Stimulated activated CD4-positive, alpha-beta T cell treated with anti-CD3 and anti-CD28 coated beads, Interleukin-15, amount 100 ng/mL, for 1 hour (primary cell): ENCODE measurements around the gene AGBL1.

Experiments
- DNase-seq, 2 donors: peaks; one replicate each; pipeline ENCODE4 v3.0.0-alpha.2; 2020; ENCODE audit warnings: low read depth in 1 of 2, low spot score in 1 of 2

Gene AGBL1

DNA sequence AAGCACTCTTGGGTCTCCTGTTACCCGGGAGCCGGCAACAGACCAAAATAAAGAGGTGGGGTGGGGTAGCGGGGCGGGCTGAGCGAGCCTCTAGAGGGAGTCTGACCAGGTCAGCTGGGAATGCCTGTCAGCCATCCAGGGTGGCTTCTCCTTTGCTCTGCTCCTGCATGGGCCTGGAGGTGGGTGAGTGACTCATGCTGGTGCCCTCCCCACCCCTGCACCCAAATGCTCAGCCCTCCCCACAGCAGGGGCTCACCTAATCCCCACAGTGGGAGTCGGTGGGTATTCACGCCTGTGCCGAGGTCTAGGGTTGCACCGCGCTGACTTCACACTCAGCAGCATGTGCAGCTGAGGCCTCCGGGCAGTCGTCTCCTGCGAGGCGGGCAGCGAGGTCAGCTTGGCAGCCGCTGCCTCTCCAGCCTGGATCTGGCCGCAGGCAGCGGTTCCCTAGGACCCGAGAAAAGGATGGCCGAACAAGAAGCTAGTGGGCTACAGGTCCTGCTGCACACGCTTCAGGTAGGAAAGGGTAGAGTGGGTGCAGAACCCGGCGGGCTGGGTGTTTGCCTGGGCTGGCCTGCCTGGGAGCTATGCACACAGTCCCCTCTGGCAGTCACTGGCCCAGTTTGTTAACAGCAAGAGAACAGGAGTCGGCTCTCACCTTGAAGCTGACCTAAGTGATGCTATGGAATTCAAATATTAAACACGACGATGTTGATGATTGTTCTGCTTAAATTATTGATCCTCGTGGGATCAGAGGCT lies at the start of gene AGBL1:
Gene AGBL1 (plus strand): TSS at position 364 of the 759 bp plus-strand sequence.
- no peak for DNase-seq

DNA sequence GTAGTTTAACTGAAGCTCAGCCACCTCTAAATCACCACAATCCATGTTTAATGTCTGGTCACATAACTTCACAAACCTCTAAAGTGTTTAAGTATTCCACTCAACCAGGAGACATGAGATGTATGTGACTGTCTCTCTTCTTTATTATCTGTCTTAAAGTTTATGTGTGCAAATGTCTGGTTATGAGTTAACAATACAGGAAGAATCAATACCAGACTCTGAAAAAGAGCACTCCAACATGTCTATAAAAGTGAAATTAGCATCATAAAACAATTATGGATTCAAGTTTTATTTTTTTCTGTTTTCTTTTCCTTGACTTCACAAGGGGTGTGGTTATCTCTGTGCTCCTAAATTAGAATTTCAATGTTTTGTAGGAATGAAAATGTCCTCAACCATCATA lies 44.8 kb upstream of the AGBL1 start:
- no peak for DNase-seq

DNA sequence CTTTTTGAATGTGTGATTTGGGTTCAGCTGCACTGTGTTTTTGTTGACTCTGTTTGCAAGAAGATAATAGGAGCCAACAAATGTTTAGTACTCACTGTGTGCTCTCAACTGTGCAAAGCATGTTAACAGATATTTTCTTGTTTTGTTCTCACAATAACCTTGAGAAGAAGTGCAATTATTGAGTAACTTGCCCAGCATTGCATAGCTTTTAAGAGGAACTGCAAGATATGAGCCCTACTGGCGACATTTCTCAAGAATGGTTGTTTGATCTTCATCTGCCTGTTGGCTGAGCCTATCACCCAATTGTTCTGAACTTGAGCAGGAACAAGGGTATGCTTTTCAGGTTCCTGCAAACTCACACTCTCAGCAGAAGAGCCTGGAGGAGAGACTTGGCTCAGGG lies 43.4 kb upstream of the AGBL1 start:
- DNase-seq = no peak

DNA sequence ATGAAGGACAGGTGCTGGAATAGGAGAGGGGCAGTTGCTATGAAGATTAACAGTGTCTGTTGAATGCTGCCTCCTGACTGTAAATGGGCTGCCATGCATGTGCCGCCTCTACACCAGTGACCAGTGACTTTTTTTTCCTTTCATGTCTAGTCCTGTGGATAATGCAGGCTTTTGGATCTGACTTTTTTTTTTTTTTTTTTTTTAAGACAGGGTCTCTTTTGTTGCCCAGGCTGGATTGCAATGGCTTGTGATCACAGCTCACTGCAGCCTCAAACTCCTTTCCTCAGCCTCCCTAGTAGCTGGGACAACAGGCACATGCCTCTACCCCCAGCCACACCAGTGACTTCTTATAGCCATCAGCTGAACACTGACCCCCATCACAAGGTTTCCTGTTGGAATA lies 41.2 kb upstream of the AGBL1 start:
- no peak for DNase-seq

DNA sequence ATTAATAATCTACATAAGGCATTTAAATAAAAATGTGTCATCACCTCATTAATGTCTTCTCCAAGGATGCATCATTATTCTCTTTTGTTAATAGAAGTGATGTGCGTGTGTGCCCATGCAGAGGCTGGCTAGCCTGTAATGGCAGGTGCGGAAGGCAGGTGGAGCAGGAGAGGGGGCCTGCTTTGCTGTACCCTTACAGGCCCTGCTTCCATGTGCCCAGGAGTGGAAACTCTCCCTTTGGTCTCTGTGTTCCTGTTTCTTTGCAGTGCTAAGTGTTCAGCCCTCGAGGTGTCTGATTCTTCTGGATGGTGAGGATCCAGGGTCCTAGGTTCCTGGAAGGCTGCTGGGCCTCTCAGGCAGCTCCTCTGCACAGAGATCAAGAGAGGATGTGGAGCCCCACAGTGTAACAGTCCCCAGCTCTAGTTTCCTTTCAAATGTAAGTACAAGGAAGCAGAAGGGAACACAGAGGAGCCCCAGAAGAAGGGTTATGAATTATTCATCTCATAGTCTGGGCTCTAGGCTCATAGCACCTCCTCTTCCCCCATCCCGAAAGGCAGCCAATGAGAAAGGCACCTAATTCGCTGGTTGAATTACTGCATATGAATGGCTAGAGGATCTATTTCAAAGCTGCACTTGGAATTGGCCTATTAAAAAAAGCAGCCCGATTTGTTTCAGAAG lies 39.2 kb upstream of the AGBL1 start:
- DNase-seq = no peak

DNA sequence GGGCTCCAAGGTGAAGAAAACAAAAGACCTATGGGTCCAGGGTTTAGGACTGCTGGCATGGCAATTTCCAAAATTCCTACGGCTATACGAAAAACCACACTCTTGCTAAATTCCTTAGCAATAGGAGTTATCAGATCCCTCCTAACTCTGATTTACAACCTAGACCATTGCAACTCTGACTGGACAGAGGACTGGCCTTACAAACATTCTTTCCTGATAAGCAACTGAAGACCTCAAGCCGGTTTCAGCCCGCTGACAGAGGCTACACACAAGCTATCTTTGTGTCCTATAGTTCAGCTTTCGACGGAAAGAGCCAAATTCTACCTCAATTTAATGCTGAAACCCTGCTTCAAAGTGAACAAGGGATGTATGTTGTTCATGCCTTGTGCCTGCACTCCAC lies 38.3 kb upstream of the AGBL1 start:
- no peak for DNase-seq

DNA sequence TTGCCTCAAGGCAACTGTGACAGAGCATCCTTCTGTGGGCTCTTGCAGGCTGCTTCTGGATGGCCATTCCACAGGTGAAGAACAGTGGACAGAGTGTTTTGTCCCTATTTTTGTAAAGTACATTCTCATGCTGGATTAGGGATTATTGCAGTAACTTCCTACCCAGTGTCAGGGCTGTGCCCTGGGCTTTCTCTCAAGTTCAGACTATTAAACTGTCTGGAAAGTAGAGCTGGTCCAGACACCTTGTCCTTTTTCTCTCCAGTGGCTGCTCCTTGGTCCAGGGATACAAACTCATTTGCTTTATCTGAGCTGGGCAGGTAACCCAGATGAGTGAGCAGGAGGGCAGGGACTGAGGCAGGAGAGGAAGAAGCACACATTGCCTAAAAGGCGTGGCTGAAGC lies 37.4 kb upstream of the AGBL1 start:
- no peak for DNase-seq

DNA sequence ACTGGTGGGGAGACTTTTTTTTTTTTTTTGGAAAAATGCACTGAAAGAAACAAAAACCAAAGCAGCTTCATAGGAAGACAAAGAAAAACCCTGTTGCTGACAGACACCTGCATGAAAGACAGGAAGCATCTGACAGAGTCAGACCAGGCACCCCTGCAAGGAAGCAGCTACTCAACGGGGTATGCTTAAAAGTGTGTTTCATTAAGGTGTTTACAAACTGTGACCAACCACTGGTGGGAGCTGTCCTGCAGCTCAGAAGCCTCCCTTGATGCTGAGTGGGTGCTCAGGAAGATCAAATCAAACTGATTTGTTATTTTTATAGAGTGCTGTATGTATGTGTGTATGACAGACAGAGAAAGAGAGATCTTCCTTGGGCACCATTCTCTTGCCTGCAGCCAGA lies 34.7 kb upstream of the AGBL1 start:
- DNase-seq = no peak

DNA sequence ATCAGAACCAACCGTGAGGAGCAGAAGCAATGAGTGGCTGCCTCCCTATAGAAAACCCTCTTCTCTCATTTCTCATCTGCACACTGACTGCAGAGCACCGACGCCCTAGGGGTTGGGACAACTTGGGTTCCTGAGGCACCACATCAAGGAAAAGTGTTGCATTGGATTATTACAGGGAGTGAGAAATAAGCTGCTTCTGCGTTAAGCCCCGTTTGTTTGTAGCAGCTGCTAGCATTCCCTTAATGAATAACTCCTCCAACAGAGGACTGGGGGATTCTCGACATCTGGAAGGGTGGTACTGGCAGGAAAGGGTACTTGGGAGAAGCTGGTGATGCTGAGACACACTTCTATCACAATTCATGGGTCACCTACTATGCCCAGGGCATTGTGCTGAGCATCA lies 25.3 kb upstream of the AGBL1 start:
- DNase-seq = no peak

DNA sequence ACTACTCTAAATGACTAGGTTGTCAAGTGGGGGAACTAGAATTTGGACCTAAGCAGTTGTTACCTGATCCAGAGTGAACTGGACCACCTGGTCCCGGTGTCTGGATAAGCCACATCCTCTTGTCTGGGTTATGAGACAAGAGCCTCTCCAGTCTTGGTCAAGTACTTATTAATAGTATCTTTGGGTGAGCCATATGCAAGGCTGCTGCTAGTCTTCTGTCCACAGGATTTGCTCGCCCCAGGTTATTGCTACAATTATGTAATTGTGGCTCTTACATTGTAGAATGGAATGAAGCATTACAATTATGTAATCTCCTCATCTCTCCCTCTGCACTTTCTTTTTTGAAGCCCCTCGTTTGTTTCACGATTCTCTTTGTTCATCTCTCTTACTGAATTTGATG lies 24.0 kb upstream of the AGBL1 start:
- no peak for DNase-seq

DNA sequence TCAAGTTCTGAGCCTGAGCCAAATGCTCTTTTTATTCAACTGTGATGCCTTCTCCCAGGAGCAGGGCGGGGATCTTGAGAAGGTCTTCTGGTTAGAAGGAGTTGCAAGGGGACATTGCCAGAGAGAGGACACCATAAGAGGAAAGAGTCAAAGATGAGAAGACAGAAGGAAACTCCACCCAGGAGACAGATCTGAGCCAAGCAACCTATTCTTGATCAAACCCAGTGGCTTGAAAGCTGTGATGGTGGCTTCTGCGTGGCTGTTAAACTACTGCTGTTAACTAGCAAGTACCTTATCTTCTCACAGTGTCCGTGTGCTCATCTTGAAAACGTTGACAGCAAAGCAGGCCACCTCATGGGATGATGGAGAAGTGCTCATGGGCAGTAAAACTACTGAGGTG lies 19.8 kb upstream of the AGBL1 start:
- DNase-seq = no peak

DNA sequence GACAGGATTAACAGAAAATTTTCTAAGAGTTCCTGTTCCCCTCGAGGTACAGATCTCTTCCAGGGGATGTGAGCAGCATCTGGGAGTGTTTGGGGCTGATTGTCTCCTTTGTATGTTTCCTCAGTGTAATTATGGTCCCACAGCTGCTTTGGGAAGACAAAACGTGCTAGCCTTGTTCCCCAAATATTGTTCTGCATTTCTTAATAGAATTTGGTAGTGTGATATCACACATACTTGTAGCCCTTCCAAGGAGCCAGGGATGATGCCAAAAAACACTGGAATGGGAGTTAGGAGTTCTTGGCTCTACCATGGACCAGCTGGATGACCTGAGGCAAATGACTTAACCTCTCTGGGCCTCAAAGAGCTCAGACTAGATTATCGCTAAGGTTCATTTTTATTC lies 19.0 kb upstream of the AGBL1 start:
- DNase-seq = no peak

DNA sequence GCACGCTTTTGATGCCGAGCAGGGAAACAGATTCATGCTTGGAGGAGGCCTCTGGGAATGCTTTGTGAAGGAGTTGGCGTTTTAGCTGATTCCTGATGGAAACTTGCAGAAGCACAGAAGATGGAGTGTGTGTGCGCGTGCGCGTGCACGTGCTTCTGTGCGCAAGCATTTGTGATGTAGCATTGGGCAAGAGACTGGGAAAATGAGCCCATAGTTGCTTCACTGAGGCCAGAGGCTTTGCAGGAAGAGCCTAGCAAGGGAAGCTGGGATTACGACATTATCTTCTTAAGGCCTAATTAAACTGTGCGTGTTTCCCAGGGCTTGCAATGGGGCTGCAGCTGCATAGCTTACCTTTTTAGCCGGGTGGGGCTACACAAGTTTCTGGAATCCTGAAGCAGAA lies 18.1 kb upstream of the AGBL1 start:
- DNase-seq = no peak

DNA sequence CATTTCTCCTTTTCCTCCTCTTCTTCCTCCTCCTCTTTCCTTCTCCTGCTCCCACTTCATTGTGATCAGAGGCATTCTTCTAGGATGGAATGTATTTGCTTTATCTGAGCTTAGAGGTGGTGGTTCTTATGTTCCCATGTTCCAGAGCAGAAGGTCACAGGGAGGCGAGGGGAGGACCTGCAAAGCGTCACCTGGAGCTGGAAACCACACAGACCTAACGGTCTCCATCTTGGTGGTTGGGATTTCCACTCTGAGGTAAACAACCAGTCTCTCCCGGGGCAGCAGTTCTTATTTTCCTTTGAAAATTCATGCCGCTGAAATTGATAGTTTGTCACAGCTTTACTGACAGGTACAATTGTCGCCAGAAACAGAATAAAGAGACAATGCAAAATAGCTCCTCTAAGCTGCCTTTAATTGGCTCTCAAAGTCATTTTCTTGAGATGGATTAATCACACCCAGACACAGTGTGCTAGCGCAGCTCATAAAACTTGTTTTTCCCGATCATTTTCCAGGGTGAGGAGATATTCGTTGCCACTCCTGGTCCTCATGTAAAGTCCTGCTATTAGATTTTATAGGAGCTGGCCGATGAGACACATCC lies 16.9 kb upstream of the AGBL1 start:
- DNase-seq = no peak

DNA sequence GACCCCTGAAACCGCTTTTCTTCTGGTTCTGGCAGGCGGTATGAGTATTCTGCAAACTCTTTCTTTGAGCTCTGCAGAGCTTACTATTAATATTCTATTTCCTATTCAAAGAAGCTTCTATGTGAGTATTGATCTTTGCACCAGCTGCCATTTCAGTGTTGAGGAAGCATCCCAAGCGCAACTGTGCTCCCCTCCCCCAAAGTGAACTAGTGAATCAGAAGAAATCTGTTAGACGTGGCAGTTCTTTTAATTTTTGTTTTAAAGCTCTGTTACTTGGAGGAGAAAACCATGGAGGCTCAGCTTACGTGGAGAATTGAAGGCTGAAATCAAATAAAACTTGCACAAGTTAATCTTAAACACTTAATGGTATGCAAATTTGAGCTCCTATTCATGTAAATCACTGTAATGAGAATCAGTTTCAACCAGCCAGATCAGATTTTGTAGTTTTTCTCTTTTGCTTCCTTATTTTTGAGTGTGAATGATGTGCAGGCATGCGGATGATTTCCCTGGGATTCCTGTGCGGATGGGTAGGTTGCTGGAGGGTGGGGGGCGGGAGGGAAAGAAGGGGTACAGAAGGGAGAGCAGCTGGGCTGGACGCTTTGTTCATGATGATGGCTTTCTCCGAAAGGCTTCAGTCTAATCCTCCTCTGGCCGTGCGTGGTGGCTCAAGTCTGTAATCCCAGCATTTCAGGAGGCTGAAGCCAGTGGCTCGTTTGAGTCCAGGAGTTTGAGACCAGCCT lies 16.1 kb upstream of the AGBL1 start:
- DNase-seq = no peak

DNA sequence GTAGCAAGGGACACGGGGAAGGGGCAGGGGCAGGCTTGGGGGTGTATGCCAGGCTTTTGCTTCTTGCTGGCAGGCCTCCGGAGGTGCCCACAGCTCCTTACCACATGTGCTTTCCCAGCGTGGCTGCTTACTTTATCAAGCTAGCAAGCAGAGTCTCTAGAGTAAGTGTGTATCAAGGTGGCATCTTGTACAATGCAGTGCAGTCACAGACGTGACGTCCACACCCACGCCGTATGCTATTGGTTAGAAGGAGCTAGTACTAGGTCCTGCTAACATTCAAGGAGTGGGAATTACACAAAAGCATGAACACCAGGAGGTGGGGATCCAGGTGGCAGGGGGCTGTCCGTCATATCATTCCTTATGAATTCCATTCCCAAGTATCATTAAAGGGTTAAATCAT lies 15.3 kb upstream of the AGBL1 start:
- no peak for DNase-seq

DNA sequence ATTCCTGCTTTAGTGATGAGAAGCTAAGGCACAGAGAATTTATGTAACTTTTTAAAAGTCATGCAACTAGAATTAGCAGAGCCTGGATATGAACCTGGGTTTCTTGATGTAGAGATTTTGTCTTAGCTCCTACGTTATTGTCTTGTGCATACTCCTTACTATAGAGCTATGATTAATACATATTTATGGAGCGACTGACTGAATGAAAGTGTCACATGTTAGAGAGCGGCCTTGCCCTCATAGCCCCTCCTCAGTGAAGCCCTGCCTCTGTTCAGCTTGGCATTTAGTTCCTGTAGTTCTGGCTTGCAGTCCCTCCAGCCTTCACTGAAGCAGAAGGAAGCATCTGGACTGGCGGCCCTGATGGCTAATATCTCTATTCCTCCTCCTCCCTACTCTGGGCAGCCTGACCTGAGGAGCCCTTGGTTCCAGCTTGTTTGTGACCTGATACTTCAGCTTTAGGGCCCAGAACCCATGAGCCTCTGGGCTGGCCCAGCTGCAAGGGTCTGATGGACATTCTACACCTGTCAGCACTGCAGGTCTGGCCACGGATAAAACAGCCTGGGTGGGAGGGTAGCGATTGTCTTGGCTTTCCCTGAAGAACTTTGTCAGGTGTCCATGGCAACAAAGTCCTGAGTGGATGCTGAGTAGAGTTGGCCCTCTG lies 13.4 kb upstream of the AGBL1 start:
- no peak for DNase-seq

DNA sequence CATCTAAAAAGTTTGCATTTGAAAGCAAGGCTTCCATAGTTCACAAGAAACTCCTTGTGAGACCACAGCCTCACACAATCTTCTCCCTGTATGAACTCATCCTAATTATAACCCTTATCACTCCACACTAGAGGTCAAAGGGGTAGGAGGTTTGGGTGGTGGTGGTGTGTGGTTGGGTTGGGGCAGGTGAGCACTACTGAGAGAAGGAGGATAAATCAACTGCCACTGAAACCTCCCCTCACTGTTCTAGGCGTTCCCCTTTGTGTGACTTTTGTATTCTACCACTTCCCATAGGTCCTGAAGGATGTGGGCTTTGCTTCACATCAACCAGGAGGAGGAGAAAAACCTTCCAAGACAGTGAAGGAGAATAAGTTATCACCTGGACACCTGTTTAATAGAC lies 6.4 kb upstream of the AGBL1 start:
- DNase-seq = no peak

DNA sequence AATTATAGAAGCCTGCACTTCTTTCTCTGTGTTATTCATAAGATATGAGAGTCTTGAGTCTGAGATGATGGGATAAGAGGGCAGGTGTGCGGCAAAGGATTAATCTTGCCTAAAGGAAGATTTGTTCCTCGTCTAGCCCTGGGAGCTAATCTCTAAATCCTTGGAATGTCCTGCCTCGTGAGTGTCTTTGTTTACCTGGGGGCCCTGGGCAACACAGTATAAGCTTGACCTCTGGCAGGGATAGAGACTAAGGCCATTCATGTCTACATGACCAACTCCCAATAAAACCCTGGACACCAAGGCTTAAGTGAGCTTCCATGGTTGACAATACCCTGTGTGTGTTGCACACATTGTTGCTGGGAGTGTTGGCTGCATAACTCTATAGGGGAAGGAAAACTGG lies 3.2 kb upstream of the AGBL1 start:
- DNase-seq = no peak

DNA sequence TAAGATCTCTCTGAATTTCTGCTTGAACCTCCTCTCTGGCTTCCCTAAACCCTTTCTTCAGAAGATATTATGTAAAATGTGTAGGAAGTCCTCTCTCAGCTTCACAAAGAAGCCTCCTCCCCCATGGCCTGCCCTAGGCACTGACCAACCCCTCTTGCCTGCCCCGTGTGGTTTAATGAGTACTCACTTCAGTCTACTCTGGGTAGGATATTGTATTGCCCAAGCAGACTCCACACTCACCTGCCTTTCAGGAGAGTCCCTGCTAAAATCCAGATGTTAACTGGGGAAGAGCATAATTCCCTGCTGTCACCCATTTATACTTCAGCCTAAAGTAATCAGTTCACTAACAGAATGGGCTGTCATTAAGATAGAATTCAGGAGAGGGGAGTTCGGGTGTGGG lies 2.6 kb upstream of the AGBL1 start:
- no peak for DNase-seq

DNA sequence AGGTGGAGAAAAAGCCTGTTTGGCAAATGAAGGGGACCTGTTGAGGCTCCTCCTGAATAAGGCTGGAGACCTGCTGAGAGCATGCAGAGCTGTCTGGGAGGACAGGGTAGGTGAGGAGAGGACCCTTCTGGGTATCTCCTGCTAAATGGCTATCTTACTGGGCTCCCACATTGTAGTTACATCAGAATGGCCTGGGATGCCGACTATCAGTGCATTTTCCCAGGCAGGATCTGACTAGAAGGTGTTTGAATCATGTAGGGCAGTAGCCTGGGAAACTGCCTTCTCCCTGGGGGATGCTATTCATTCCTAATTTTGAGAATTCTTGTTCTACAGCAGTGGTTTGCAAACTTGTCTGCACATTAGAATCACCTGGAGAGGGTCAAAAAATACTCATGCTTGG lies 631 bp downstream of the AGBL1 start:
- no peak for DNase-seq
